GM12878 (cell line): ENCODE measurements around the gene TBCE. TPM values are rescaled to one million over a fixed set of nuclear protein-coding genes. Genes with fewer than 3 reads are reported as not detected.

Experiments
- IKZF1 ChIP-seq: fragments of 450-650 bp; conservative IDR thresholded peaks from 2 replicates; pipeline ENCODE4 v1.6.1; 2017; ENCODE audit warnings: antibody characterized with exemption, mild to moderate bottlenecking
- IKZF2 ChIP-seq, 2 experiments: fragments of 450-650 bp; IDR thresholded peaks; 2 replicates each; pipeline ENCODE4 v1.6.1; 2017; ENCODE audit warnings: mild to moderate bottlenecking in 2 of 2, moderate library complexity in 2 of 2
- PAX5 ChIP-seq: IDR thresholded peaks from 2 replicates; pipeline ENCODE4 v1.6.1; 2011; ENCODE audit warnings: low read depth, low read length, borderline replicate concordance
- RELA ChIP-seq: fragments of 450-650 bp; IDR thresholded peaks from 2 replicates; pipeline ENCODE4 v1.8.0; 2014; ENCODE audit warnings: borderline replicate concordance; ENCODE audit not compliant: partially characterized antibody
- SKIL ChIP-seq: fragments of 450-650 bp; IDR thresholded peaks from 2 replicates; pipeline ENCODE4 v1.6.1; 2017; ENCODE audit warnings: mild to moderate bottlenecking, low read depth, inconsistent platforms; ENCODE audit not compliant: poor library complexity, severe bottlenecking
- TAF1 ChIP-seq: IDR thresholded peaks from 2 replicates; pipeline ENCODE4 v1.6.1; 2011; ENCODE audit warnings: mild to moderate bottlenecking, low read depth, low read length, borderline replicate concordance
- ZNF687 ChIP-seq: fragments of 450-650 bp; IDR thresholded peaks from 2 replicates; pipeline ENCODE4 v1.6.1; 2017; ENCODE audit warnings: mild to moderate bottlenecking, moderate library complexity
- polyA plus RNA-seq, 11 experiments: library from polyadenylated mRNA; depleted of rRNA in 4 of 11; unstranded in 6 of 11; stranded (reverse) in 5 of 11; fragments of >200 nt; fragmentation: Nextera tagmentation in 4 of 11; fragmentation: Illumina TruSeq in 1 of 11; extraction: Ambion mirVana in 4 of 11; extraction: Trizol in 1 of 11; gene quantifications; 1 replicate in 1 of 11; 2 replicates in 10 of 11; pipeline versions ENCODE4 v1.2.1 to v1.2.3, GENCODE V29; 2011 to 2016; ENCODE audit warnings: inconsistent platforms in 2 of 11, missing spikeins in 2 of 11, low read depth in 1 of 11
- total RNA-seq, 4 experiments: library from RNA; depleted of rRNA in 3 of 4; stranded (reverse); fragments of >200 nt in 3 of 4; fragmentation: Illumina TruSeq in 1 of 4; extraction: Trizol in 1 of 4; gene quantifications; 2 replicates each; pipeline versions ENCODE4 v1.2.1 to v1.2.3, GENCODE V29; 2013 to 2021

TBCE gene
- total and polyA plus RNA-seq, 10 of the 15 experiments (the other 5 are each of a cell fraction or from before 2014, with no cell fraction given), result 22.7 to 48.7 (median 29.2) TPM

- peak; percentile 6 for TF ChIP-seq SKIL
- peak in 1 of 2 experiments; percentile 1; a peak in 1 of 4 replicates for TF ChIP-seq IKZF2 (IDR thresholded peaks at IDR 0.05)
- 0 out of 2 replicates have a peak, but pooled peaks have one; percentile 63 for TF ChIP-seq IKZF1
- peak; percentile 31 for TF ChIP-seq RELA
- TF ChIP-seq PAX5, result no peak
- TF ChIP-seq ZNF687, result 0 out of 2 replicates have a peak, but pooled peaks have one; percentile 6
- peak; percentile 46; the same call in 1 of the 2 replicates for TF ChIP-seq TAF1
These were observed 37.9 kb upstream of the TBCE start (continued) for GRCh38 chr1:235329139-235329902.
